Neural cell (in vitro differentiated cells): ENCODE measurements around the gene IL17RB. TPM values are rescaled to one million over a fixed set of nuclear protein-coding genes. Genes with fewer than 3 reads are reported as not detected.

Source experiments
- H2AFZ ChIP-seq: fragments of 200-600, 300-800 bp; sonication (generic), shearing (Covaris generic); 2 replicates; pipeline ENCODE4 v1.6.0; 2014; ENCODE audit warnings: low read depth, mild to moderate bottlenecking, antibody characterized with exemption, low read length, moderate library complexity
- H3F3A ChIP-seq: fragments of 200-600 bp; shearing (Covaris generic); 2 replicates; pipeline ENCODE4 v1.6.1; 2016; ENCODE audit warnings: mild to moderate bottlenecking, moderate library complexity, mixed read lengths, antibody characterized with exemption, low read length; ENCODE audit not compliant: insufficient read depth, poor library complexity, severe bottlenecking
- H3K27ac ChIP-seq: fragments of 200-600, 300-800 bp; sonication (generic), shearing (Covaris generic); 2 replicates; pipeline ENCODE4 v1.5.1; 2014; ENCODE audit warnings: mild to moderate bottlenecking, low read length, moderate library complexity
- H3K27me3 ChIP-seq: fragments of 300-800, 200-600 bp; sonication (generic), shearing (Covaris generic); 2 replicates; pipeline ENCODE4 v1.6.0; 2014; ENCODE audit warnings: mild to moderate bottlenecking, low read depth, low read length, moderate library complexity; ENCODE audit not compliant: insufficient read depth
- H3K36me3 ChIP-seq: fragments of 300-800, 200-600 bp; sonication (generic), shearing (Covaris generic); 2 replicates; pipeline ENCODE4 v1.5.1; 2014; ENCODE audit warnings: mild to moderate bottlenecking, antibody characterized with exemption, low read length, moderate library complexity; ENCODE audit not compliant: insufficient read depth
- H3K4me2 ChIP-seq: fragments of 300-800, 200-600 bp; sonication (generic), shearing (Covaris generic); 2 replicates; pipeline ENCODE4 v1.6.0; 2014; ENCODE audit warnings: mild to moderate bottlenecking, low read length
- H3K4me3 ChIP-seq: fragments of 300-800, 200-600 bp; sonication (generic), shearing (Covaris generic); 2 replicates; pipeline ENCODE4 v1.5.1; 2014; ENCODE audit warnings: mild to moderate bottlenecking, low read length, moderate library complexity
- H3K79me2 ChIP-seq: fragments of 200-600 bp; shearing (Covaris generic); replicated peaks from 2 replicates; pipeline ENCODE4 v1.6.0; 2014; ENCODE audit warnings: mild to moderate bottlenecking, low read length, moderate library complexity; ENCODE audit not compliant: insufficient read depth
- H3K9ac ChIP-seq: fragments of 300-800, 200-600 bp; sonication (generic), shearing (Covaris generic); 2 replicates; pipeline ENCODE4 v1.6.1; 2016; ENCODE audit warnings: mild to moderate bottlenecking, low read length, mixed read lengths
- H3K9me2 ChIP-seq: fragments of 200-600 bp; shearing (Covaris generic); 2 replicates; pipeline ENCODE4 v1.6.1; 2016; ENCODE audit warnings: mild to moderate bottlenecking, low read length, mixed read lengths; ENCODE audit not compliant: insufficient read depth
- H3K9me3 ChIP-seq: fragments of 200-600, 300-800 bp; sonication (generic), shearing (Covaris generic); 2 replicates; pipeline ENCODE4 v1.6.1; 2016; ENCODE audit warnings: mild to moderate bottlenecking, mixed run types, low read length, moderate library complexity, mixed read lengths
- H4K20me1 ChIP-seq: fragments of 200-600 bp; shearing (Covaris generic); 2 replicates; pipeline ENCODE4 v1.6.1; 2016; ENCODE audit warnings: mild to moderate bottlenecking, mixed run types; ENCODE audit not compliant: insufficient read depth
- CTCF ChIP-seq: fragments of 450-650 bp; IDR thresholded peaks from 2 replicates; pipeline ENCODE4 v1.5.1; 2014; ENCODE audit warnings: antibody characterized with exemption, mild to moderate bottlenecking, moderate library complexity; ENCODE audit not compliant: poor library complexity, severe bottlenecking
- EP300 ChIP-seq: fragments of 450-650 bp; conservative IDR thresholded peaks from 2 replicates; pipeline ENCODE4 v1.6.1; 2014; ENCODE audit warnings: antibody characterized with exemption, mild to moderate bottlenecking, moderate library complexity; ENCODE audit not compliant: poor library complexity, severe bottlenecking
- EZH2 ChIP-seq: fragments of 200-600, 300-800 bp; shearing (Covaris generic), sonication (generic); IDR thresholded peaks from 2 replicates; pipeline ENCODE4 v1.6.1; 2014; ENCODE audit warnings: antibody characterized with exemption, low read length, borderline replicate concordance, mild to moderate bottlenecking; ENCODE audit not compliant: insufficient read depth, poor library complexity, severe bottlenecking
- MXI1 ChIP-seq: fragments of 450-650 bp; conservative IDR thresholded peaks from 2 replicates; pipeline ENCODE4 v1.6.1; 2014; ENCODE audit warnings: antibody characterized with exemption, mild to moderate bottlenecking; ENCODE audit not compliant: poor library complexity, severe bottlenecking
- POLR2AphosphoS5 ChIP-seq: IDR thresholded peaks from 2 replicates; pipeline ENCODE4 v1.6.1; 2012
- RAD21 ChIP-seq: fragments of 450-650 bp; conservative IDR thresholded peaks from 2 replicates; pipeline ENCODE4 v1.6.1; 2014; ENCODE audit warnings: antibody characterized with exemption, mild to moderate bottlenecking, moderate library complexity
- REST ChIP-seq: IDR thresholded peaks from 2 replicates; pipeline ENCODE4 v1.6.1; 2012; ENCODE audit warnings: borderline replicate concordance
- SMC3 ChIP-seq: fragments of 450-650 bp; conservative IDR thresholded peaks from 2 replicates; pipeline ENCODE4 v1.6.1; 2014; ENCODE audit warnings: antibody characterized with exemption, mild to moderate bottlenecking, moderate library complexity; ENCODE audit not compliant: poor library complexity
- TAF1 ChIP-seq: IDR thresholded peaks from 2 replicates; pipeline ENCODE4 v1.6.1; 2012; ENCODE audit warnings: low read depth
- polyA plus RNA-seq: library from polyadenylated mRNA; depleted of rRNA; stranded (reverse); fragments of >200 nt; gene quantifications from 2 replicates; pipeline ENCODE4 v1.2.3, GENCODE V29; 2014

The IL17RB gene
- polyA plus RNA-seq, 1 donor from 2014 or later, result 0.83 TPM

- Histone ChIP-seq H3K9me2 (no peaks in the 10 kb centered on the region), H3K36me3 (no peaks in the 10 kb centered on the region), H3K4me2 (no peak overlapping the region), H3K27me3 (no peaks in the 10 kb centered on the region), H3F3A (no peaks in the 10 kb centered on the region), H3K4me3 (no peak overlapping the region), H3K27ac (no peak overlapping the region), H2AFZ (no peak overlapping the region), H3K9ac (no peak overlapping the region), H3K9me3 (no peaks in the 10 kb centered on the region), H3K79me2 (no peaks in the 10 kb centered on the region), H4K20me1 (no peaks in the 10 kb centered on the region)
- TF ChIP-seq POLR2AphosphoS5, result no peak
- TF ChIP-seq REST, result no peak
- TF ChIP-seq RAD21, result no peak
- TF ChIP-seq EP300, result no peak
- no peak for TF ChIP-seq CTCF
- no peak for TF ChIP-seq SMC3
- TF ChIP-seq TAF1, result no peak
- no peak for TF ChIP-seq EZH2
- TF ChIP-seq MXI1, result no peak
Observed at GRCh38 chr3:53824795-53825194, 21.6 kb upstream of the IL17RB start.

- Histone ChIP-seq H3K9ac (no peak overlapping the region), H3K4me2 (no peak overlapping the region), H3K27me3 (no peaks in the 10 kb centered on the region), H3K36me3 (no peaks in the 10 kb centered on the region), H3K9me2 (no peaks in the 10 kb centered on the region), H3K9me3 (no peaks in the 10 kb centered on the region), H3F3A (no peaks in the 10 kb centered on the region), H3K79me2 (no peaks in the 10 kb centered on the region), H3K4me3 (no peak overlapping the region), H3K27ac (no peak overlapping the region), H4K20me1 (no peaks in the 10 kb centered on the region), H2AFZ (no peak overlapping the region)
- TF ChIP-seq RAD21, result no peak
- TF ChIP-seq CTCF, result no peak
- no peak for TF ChIP-seq TAF1
- TF ChIP-seq MXI1, result no peak
- TF ChIP-seq POLR2AphosphoS5, result no peak
- no peak for TF ChIP-seq EP300
- no peak for TF ChIP-seq EZH2
- TF ChIP-seq SMC3, result no peak
- TF ChIP-seq REST, result no peak
Observed at GRCh38 chr3:53826048-53826447, 20.3 kb upstream of the IL17RB start.
